ENCODE data around the gene FAM219A. TPM values are rescaled to one million over a fixed set of nuclear protein-coding genes. Genes with fewer than 3 reads are reported as not detected.

Gene FAM219A
- total RNA-seq, 2 experiments from 2014 or later = 11.1 to 11.6 TPM

GRCh38 chr9:34349324-34349723 is 109.0 kb downstream of the FAM219A start:
- Mint-ChIP-seq H3K4me3 (no peak overlapping the region), H3K27me3 (ENCODE audit: low read depth) (no peaks in the 10 kb centered on the region), H3K9me3 (no peaks in the 10 kb centered on the region), H3K36me3 (ENCODE audit: low read depth) (peaks cover 2% of the 10 kb centered on the region), H3K27ac (no peak overlapping the region), H3K4me1 (ENCODE audit: low read depth) (no peaks in the 10 kb centered on the region)
- CTCF ChIA-PET = no interaction called here
- intact Hi-C loops (cut with micrococcal nuclease) = no loop called here
- DNase-seq = no peak

Other genes starting within 250 kb of the FAM219A start
- gene KIF24, start 129.3 kb downstream of the FAM219A start, total RNA-seq = 1 to 10 TPM; 4.2 to 4.5 TPM
- 10 to 100 TPM; 39.2 to 42.9 TPM for gene NUDT2, start 129.0 kb downstream of the FAM219A start, total RNA-seq
- 1 to 10 TPM; 1.1 to 2.0 TPM for gene MYORG, start 81.7 kb downstream of the FAM219A start, total RNA-seq
- under 1 TPM in 1 of 2 experiments, not detected in 1; 0.26 TPM for gene DNAI1, start 235 bp upstream of the FAM219A start, total RNA-seq
- under 1 TPM; 0.19 to 0.27 TPM for gene ENHO, start 64.4 kb upstream of the FAM219A start, total RNA-seq
- not detected for gene CNTFR, start 131.2 kb upstream of the FAM219A start, total RNA-seq
- 10 to 100 TPM; 25.7 to 27.0 TPM for gene RPP25L, start 153.5 kb upstream of the FAM219A start, total RNA-seq
- 10 to 100 TPM; 86.1 to 87.5 TPM for gene DCTN3, start 161.9 kb upstream of the FAM219A start, total RNA-seq
- gene ARID3C, start 170.5 kb upstream of the FAM219A start, total RNA-seq = under 1 TPM; 0.29 to 0.37 TPM
- gene SIGMAR1, start 179.2 kb upstream of the FAM219A start, total RNA-seq = 10 to 100 TPM; 58.9 TPM
- gene GALT, start 188.1 kb upstream of the FAM219A start, total RNA-seq = 10 to 100 TPM; 42.0 to 44.6 TPM
- gene IL11RA, start 193.6 kb upstream of the FAM219A start, total RNA-seq = 10 to 100 TPM; 12.1 to 13.0 TPM
- under 1 TPM in 1 of 2 experiments, not detected in 1; 0.69 TPM for gene CCL27, start 204.1 kb upstream of the FAM219A start, total RNA-seq
- gene CCL19, start 232.7 kb upstream of the FAM219A start, total RNA-seq = not detected